ENCODE data around the gene NCR3LG1. TPM values are rescaled to one million over a fixed set of nuclear protein-coding genes. Genes with fewer than 3 reads are reported as not detected.

Gene NCR3LG1
- total RNA-seq, 4 donors from 2014 or later: 4.6 to 7.4 (median 6.3) TPM

DNA sequence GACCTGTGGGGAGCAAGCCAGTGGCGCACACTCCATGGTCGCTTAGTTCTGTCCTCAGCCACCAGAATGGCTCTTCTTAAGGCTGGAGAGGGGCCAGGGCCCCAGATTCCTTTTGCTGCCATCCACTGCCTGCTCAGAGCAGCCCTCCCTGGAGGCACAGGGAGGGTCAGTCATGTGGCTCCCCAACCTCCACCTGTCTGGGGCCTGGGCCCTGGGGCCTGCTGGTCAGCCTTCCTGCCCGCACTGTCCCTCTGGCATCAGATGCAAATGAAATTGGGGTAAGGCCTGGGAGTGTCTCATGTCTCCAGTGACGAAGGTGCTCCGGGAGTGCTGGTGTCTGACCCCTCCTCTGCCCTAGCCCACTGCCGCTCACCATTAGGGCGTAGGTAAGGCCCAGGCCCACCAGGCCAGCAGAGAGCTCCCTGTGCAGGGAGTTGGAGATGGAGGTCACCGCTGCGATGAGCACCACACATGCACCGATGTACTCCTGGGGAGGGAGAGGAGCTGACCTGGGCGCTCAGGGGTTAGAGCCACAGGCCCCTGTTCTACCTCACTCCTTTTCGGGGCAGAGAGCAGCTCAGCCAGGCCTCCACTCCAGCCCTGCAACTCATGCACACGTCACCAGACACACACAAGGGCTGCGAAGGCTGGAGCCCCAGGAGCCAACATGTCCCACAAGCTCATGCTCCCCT lies 45.9 kb downstream of the NCR3LG1 start:
- 80% methylated on average over 1 of the region's 14 CpGs for WGBS
- TF ChIP-seq POLR2AphosphoS5 (IDR thresholded peaks at IDR 0.05) (no peak), EP300 (IDR thresholded peaks at IDR 0.05) (no peak), POLR2A (IDR thresholded peaks at IDR 0.05) (no peak)
- TF ChIP-seq, protein P1, sequence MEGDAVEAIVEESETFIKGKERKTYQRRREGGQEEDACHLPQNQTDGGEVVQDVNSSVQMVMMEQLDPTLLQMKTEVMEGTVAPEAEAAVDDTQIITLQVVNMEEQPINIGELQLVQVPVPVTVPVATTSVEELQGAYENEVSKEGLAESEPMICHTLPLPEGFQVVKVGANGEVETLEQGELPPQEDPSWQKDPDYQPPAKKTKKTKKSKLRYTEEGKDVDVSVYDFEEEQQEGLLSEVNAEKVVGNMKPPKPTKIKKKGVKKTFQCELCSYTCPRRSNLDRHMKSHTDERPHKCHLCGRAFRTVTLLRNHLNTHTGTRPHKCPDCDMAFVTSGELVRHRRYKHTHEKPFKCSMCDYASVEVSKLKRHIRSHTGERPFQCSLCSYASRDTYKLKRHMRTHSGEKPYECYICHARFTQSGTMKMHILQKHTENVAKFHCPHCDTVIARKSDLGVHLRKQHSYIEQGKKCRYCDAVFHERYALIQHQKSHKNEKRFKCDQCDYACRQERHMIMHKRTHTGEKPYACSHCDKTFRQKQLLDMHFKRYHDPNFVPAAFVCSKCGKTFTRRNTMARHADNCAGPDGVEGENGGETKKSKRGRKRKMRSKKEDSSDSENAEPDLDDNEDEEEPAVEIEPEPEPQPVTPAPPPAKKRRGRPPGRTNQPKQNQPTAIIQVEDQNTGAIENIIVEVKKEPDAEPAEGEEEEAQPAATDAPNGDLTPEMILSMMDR (IDR thresholded peaks at IDR 0.05): no peak
- H3K9me3 ChIP-seq: no peaks in the 10 kb centered on the region

DNA sequence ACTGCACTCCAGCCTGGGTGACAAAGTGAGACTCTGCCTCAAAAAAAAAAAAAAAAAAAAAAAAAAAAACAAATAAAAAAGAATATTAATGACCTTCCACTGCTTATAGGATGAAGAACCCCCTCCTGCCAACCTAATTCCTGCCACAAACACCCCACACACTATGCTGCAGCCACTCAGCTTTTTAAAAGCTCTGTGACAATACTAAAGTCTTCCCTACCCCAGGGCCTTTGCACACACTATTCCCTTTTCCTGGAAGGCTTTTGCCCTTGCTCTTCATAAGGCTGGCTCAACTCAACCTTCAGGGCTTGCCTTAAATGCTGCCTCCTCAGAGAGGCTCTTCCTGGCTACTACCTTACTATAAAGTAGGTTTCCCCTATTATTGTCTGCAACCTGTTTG lies 47.6 kb downstream of the NCR3LG1 start:
- no peak for DNase-seq (ENCODE audit: low spot score in 2 of 2)
- H3K27ac ChIP-seq: no peak overlapping the region
- no peak overlapping the region for H3K4me3 ChIP-seq
- H3K9me3 ChIP-seq: no peaks in the 10 kb centered on the region
- H3K27me3 ChIP-seq: no peaks in the 10 kb centered on the region
- no peak for TF ChIP-seq POLR2AphosphoS5 (IDR thresholded peaks at IDR 0.05)
- TF ChIP-seq EP300 (IDR thresholded peaks at IDR 0.05): no peak
- no peak for TF ChIP-seq POLR2A (IDR thresholded peaks at IDR 0.05)
- TF ChIP-seq, protein P1 (IDR thresholded peaks at IDR 0.05): no peak
- no peaks in the 10 kb centered on the region for H3K36me3 ChIP-seq
- no peaks in the 10 kb centered on the region for H3K4me1 ChIP-seq

More for the DNA sequence above, 45.9 kb downstream of the NCR3LG1 start:
- Histone ChIP-seq H3K4me3 (no peak overlapping the region), H3K27ac (no peak overlapping the region), H3K4me1 (no peaks in the 10 kb centered on the region), H3K27me3 (no peaks in the 10 kb centered on the region), H3K36me3 (no peaks in the 10 kb centered on the region)
- no peak for DNase-seq (ENCODE audit: low spot score in 2 of 2)

DNA sequence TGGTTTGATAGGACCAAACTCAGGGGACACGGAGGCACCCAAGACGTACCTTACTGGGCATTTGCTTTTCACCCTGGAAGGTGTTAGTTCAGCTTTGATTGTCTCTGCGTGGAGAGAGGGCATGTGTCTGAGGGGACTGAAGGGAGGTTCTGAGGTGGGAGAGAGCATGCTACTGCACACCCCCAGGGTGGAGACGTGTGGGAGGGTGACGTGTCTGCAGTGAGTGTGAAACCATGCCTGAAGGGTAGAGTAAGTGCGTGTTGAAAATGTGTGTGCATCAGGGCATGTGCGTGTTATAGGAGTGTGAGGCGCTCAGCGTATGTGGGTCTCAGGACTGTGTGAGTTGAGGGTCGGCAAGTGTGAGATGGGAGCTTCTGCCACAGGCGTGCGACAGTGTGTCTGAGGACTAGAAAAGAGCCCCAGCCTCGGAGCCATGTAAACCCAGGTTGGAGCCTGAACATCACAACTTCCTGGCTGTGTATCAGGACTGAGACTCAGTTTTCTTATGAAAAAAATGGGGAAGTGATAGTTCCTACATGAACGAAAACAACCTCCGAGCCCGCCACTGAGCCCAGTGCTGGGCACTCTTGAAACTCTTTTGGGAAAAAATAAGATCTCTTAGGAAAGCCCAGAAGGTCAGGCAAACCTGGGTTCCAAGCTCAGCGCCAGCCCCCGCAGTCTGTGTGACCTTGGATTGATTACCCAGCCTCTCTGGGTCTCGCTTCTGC lies 48.6 kb downstream of the NCR3LG1 start:
- Histone ChIP-seq H3K27ac (no peak overlapping the region), H3K4me3 (no peak overlapping the region), H3K27me3 (no peaks in the 10 kb centered on the region), H3K36me3 (no peaks in the 10 kb centered on the region), H3K4me1 (peaks cover 2% of the 10 kb centered on the region), H3K9me3 (no peaks in the 10 kb centered on the region)
- 84% methylated on average over 19 of the region's 19 CpGs for WGBS
- TF ChIP-seq POLR2A (IDR thresholded peaks at IDR 0.05) (no peak), POLR2AphosphoS5 (IDR thresholded peaks at IDR 0.05) (no peak), EP300 (IDR thresholded peaks at IDR 0.05) (no peak)
- TF ChIP-seq, protein P1 (IDR thresholded peaks at IDR 0.05): no peak
- no peak for DNase-seq (ENCODE audit: low spot score in 2 of 2)

DNA sequence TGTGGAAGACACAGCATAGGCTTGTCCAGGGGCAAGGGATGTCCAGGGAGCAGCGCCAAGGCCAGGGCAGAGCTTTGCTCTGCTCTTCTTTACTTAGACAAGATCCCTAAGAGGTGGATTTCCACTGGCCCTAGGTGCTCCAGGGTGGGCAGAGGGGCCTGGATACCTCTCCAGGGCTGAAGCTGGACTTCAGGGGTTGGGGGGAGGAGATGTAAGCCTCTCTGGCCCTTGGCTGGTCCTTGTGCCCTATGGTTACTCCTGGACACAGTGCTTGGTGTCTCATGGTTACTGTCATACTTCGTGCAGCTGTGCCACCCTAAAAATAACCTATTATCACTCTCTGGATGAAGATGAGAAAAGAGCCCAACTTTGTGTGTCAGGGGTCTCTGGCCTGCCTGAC lies 49.7 kb downstream of the NCR3LG1 start:
- TF ChIP-seq EP300 (IDR thresholded peaks at IDR 0.05): no peak
- TF ChIP-seq, protein P1 (IDR thresholded peaks at IDR 0.05): no peak
- no peak for TF ChIP-seq POLR2AphosphoS5 (IDR thresholded peaks at IDR 0.05)
- TF ChIP-seq POLR2A (IDR thresholded peaks at IDR 0.05): no peak
- no peak for DNase-seq (ENCODE audit: low spot score in 2 of 2)
- WGBS: 77% methylated on average over 2 of the region's 2 CpGs

DNA sequence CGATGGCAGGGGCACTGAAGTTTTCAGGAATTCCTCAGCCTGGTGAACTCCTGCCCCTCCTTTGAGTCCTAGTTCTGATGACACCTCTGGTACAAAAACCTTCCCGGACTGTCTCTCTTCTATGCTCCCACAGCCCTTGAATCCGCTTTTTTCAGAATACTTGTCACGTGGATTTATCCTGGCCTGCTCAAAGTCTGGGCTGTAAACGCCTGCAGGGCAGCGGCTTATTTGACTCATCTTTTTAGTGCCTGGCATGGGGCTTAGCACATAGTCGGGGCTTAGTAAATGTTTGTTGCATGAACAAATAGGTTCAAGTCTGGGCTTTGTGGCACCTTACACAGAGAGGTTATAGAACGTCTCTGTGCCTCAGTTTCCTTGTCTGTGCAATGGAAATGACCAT lies 50.2 kb downstream of the NCR3LG1 start:
- peaks cover 17% of the 10 kb centered on the region for H3K4me1 ChIP-seq
- DNase-seq (ENCODE audit: low spot score in 2 of 2): no peak
- H3K27ac ChIP-seq: no peak overlapping the region
- H3K4me3 ChIP-seq: no peak overlapping the region
- no peaks in the 10 kb centered on the region for H3K27me3 ChIP-seq
- H3K36me3 ChIP-seq: no peaks in the 10 kb centered on the region
- H3K9me3 ChIP-seq: no peaks in the 10 kb centered on the region
- WGBS: 75% methylated on average over 8 of the region's 8 CpGs
- no peak for TF ChIP-seq EP300 (IDR thresholded peaks at IDR 0.05)
- no peak for TF ChIP-seq POLR2AphosphoS5 (IDR thresholded peaks at IDR 0.05)
- TF ChIP-seq, protein P1 (IDR thresholded peaks at IDR 0.05): no peak
- TF ChIP-seq POLR2A (IDR thresholded peaks at IDR 0.05): no peak

More for the DNA sequence above, 49.7 kb downstream of the NCR3LG1 start:
- H3K27me3 ChIP-seq: no peaks in the 10 kb centered on the region
- H3K9me3 ChIP-seq: no peaks in the 10 kb centered on the region
- no peak overlapping the region for H3K27ac ChIP-seq
- no peaks in the 10 kb centered on the region for H3K36me3 ChIP-seq
- H3K4me1 ChIP-seq: peaks cover 12% of the 10 kb centered on the region
- H3K4me3 ChIP-seq: no peak overlapping the region

Data from suprapubic skin (tissue), 4 donors.